Right lobe of liver (tissue), 4 donors: ENCODE results near the gene PPIL1.

Experiments
- POLR2A ChIP-seq: fragments of 450-650 bp; IDR thresholded peaks from one replicate; pipeline ENCODE4 v1.6.1; 2017; ENCODE audit warnings: antibody characterized with exemption, mild to moderate bottlenecking
- TF ChIP-seq, protein P1 (sequence below), 4 donors: fragments of 200-600 bp in 3 of 4; fragments of 450-650 bp in 1 of 4; IDR thresholded peaks; one replicate each; pipeline versions ENCODE4 v1.5.1 to v1.8.0; 2016 to 2022; ENCODE audit warnings: antibody characterized with exemption in 4 of 4, mild to moderate bottlenecking in 2 of 4
- donor health status: DM: no; HTN: no; CAD: no.
- donor health status: DM: no; HTN: no; CAD: no.
- donor health status: DM: no; HTN: yes; CAD: no.

DNA sequence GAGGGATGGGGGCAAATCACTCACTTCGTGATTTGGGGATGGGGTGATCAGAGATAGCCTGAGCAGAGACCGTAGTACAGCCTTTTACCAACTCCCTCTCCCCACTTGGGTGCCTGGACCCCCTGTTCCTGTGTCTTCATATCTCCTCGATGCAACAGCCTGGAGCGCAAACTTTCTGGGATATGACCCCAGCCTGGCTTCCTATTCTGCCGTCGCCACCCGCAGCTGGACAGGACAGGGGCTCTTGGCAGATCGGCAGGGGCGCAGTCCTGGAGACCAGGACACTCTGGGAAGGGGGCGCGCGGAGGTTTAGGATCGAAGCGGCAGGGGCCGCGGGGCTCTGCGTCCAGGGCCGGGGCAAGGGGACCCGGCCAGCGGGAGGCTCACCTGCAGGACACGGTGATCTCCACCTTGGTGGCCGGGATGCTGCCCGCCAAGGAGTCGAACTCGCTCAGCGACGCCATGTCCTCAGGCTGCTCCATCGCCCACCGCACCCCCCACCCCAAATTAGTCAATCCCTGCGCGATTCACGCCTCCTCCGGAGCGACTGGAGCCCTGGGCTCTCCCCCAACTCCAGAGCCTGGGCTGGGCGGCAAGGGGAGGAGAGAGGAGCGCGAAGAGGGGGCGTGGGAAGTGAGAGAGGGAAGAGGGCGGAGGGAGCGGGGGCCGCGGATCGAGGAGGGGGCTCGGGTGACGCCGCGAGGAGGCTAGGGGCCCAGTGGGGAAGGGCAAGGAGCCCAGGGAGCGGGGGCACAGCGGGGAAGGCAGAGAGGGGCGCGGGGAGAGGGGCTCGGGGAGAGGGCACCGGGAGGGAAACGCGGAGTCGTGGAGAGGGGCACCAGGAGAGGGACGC, 35.5 kb downstream of the PPIL1 start, which contains the start of gene CPNE5:
- TF ChIP-seq POLR2A = no peak
- TF ChIP-seq, protein P1, sequence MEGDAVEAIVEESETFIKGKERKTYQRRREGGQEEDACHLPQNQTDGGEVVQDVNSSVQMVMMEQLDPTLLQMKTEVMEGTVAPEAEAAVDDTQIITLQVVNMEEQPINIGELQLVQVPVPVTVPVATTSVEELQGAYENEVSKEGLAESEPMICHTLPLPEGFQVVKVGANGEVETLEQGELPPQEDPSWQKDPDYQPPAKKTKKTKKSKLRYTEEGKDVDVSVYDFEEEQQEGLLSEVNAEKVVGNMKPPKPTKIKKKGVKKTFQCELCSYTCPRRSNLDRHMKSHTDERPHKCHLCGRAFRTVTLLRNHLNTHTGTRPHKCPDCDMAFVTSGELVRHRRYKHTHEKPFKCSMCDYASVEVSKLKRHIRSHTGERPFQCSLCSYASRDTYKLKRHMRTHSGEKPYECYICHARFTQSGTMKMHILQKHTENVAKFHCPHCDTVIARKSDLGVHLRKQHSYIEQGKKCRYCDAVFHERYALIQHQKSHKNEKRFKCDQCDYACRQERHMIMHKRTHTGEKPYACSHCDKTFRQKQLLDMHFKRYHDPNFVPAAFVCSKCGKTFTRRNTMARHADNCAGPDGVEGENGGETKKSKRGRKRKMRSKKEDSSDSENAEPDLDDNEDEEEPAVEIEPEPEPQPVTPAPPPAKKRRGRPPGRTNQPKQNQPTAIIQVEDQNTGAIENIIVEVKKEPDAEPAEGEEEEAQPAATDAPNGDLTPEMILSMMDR (IDR thresholded peaks at IDR 0.05) = no peak
